HL-60/S4 (cell line): Measurements from ENCODE around the gene IQSEC3.
"Not testable (repeated sequence)": the region's sequence is repeated elsewhere in the genome, so short reads cannot be mapped to it uniquely, and the experiment has no call there.

Experiments used
- in situ Hi-C: fragments of 300-500 bp; cut with MboI; formaldehyde crosslinking; loops from 2 replicates; pipeline ENCODE4 v1.14.3; 2022; ENCODE audit warnings: low sequenced_read_pairs

The IQSEC3 gene

GRCh38 chr12:52902-53734 lies 13.4 kb upstream of the IQSEC3 start:
- in situ Hi-C loops, result not testable (repeated sequence)

GRCh38 chr12:53735-54730 lies 12.5 kb upstream of the IQSEC3 start:
- in situ Hi-C loops, result no loop called here

- in situ Hi-C loops, result no loop called here
These were observed 11.6 kb upstream of the IQSEC3 start for GRCh38 chr12:54750-55535.

GRCh38 chr12:56683-57346 lies 9.8 kb upstream of the IQSEC3 start:
- in situ Hi-C loops, result no loop called here

- in situ Hi-C loops, result no loop called here
These were observed 9.0 kb upstream of the IQSEC3 start for GRCh38 chr12:57539-57938.

- in situ Hi-C loops, result no loop called here
These were observed 7.7 kb upstream of the IQSEC3 start for GRCh38 chr12:58832-59231.

GRCh38 chr12:61845-62244 lies 4.7 kb upstream of the IQSEC3 start:
- in situ Hi-C loops, result not testable (repeated sequence)

GRCh38 chr12:65491-66063 lies 990 bp upstream of the IQSEC3 start:
- in situ Hi-C loops, result not testable (repeated sequence)

GRCh38 chr12:66782-67504 lies 376 bp downstream of the IQSEC3 start:
- in situ Hi-C loops, result not testable (repeated sequence)

GRCh38 chr12:69677-70076 lies 3.1 kb downstream of the IQSEC3 start:
- in situ Hi-C loops, result not testable (repeated sequence)

- in situ Hi-C loops, result not testable (repeated sequence)
These were observed 4.0 kb downstream of the IQSEC3 start for GRCh38 chr12:70541-70940.

GRCh38 chr12:72018-72417 lies 5.5 kb downstream of the IQSEC3 start:
- in situ Hi-C loops, result not testable (repeated sequence)

- in situ Hi-C loops, result not testable (repeated sequence)
These were observed 8.0 kb downstream of the IQSEC3 start for GRCh38 chr12:74420-75190.

GRCh38 chr12:75541-75940 lies 9.0 kb downstream of the IQSEC3 start:
- in situ Hi-C loops, result not testable (repeated sequence)

GRCh38 chr12:76102-76501 lies 9.5 kb downstream of the IQSEC3 start:
- in situ Hi-C loops, result not testable (repeated sequence)

GRCh38 chr12:76551-76950 lies 10.0 kb downstream of the IQSEC3 start:
- in situ Hi-C loops, result not testable (repeated sequence)

GRCh38 chr12:77101-77719 lies 10.6 kb downstream of the IQSEC3 start:
- in situ Hi-C loops, result not testable (repeated sequence)

- in situ Hi-C loops, result not testable (repeated sequence)
These were observed 11.3 kb downstream of the IQSEC3 start for GRCh38 chr12:77769-78383.
